Stimulated activated CD4-positive, alpha-beta T cell treated with anti-CD3 and anti-CD28 coated beads, Interleukin-4, amount 100 ng/mL, for 4 hours (primary cell): ENCODE measurements around the gene LHFPL2.

Experiments used
- DNase-seq, 2 experiments: peaks; one replicate each; pipeline ENCODE4 v3.0.0-alpha.2; 2020

Gene LHFPL2

DNA sequence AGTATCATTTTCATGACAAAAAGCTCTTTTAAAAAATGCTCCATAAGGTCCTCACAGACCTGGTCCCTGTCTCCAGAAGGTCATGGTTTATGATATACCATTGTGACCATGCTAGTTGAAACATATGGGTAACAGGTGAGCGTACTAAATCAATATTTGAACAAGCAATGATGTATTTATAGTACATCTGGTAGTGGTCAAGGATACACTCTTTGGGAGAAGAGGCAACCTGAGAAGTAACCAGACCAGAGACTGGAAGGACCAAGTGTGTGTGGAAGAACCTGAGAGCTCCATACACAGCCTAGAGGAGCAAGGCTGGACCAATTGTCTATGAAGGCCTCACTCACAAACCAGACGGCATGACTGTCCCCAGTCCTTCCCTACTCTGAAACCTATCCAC, 55.1 kb downstream of the LHFPL2 start:
- no peak for DNase-seq

- DNase-seq = no peak
Measured at GRCh38 chr5:78592735-78593386, 55.7 kb downstream of the LHFPL2 start.

DNA sequence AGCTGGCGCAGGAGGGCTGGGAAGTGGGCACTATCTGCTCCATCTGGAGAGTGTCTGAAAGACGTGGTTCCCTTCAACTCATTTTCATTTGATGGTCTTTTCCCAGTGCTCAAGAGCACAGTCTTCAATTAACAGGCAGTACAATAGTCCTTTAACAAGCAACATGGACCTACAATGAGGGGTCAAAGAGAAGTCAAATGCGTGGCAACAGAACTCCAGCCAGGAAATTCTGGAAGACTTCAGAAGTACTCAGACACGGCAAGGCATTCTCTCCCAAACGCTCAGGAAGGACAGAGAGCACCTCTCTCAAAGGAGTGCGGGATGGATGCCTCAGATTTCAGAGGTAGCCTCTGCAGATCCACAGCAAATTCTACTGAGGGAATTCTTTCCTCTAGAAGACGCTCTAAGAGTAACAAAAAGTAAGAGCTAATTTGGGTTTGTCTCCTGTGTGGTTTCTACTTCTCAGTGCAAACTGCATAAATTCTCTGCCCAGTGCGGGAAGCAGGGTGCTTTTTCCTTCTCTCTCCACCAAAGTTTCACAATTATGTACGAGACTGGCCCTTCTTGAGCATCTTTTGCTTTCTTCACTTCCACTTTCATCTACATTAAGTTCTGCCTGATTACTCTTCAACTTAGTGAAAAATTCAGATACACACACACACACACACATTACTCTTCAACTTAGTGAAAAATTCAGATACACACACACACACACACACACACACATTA, 56.4 kb downstream of the LHFPL2 start:
- DNase-seq = no peak

DNA sequence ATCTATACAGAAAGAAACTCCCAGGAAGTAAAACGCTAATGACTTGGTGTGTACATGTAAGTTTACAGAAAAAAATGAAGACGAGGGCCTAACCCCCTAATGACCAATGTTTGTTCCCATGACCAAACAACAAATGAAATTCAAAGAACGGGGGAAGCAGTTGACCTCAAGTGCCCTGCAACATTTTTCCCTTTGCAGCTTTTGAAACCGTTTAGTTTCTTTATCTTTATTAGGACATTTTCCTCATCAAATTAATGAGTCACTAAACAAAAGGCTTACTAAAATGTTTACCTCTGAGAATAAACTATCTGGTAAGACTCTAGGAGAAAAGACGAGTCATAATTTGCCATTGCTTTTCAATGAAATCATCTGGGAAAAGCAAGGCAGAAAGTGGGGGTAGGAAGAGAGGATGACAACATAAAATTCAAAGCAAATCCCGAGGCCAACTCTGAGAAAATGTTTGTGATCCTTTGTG, 57.4 kb downstream of the LHFPL2 start:
- no peak for DNase-seq

- DNase-seq = no peak
Measured at GRCh38 chr5:78589923-78590322, 58.6 kb downstream of the LHFPL2 start.

DNA sequence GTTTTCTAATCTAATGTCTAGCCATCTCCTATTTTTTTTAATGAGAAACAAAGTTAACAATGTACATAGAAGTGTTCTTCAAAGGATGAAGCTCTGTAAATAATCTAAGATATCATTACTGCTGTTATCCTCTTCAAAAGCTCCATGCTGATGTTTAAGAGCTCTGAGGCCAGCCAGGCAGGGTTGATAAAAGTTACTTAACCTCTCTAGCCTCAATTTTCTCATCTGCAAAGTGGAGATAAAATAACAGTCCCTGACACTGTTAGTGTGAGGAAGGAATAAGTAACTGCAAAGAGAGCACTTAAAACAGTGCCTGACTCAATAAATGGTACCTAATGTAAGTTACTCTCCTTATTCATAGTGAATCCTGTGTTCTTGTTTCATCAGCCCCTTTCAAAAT, 60.1 kb downstream of the LHFPL2 start:
- DNase-seq = no peak

- no peak for DNase-seq
Measured at GRCh38 chr5:78587775-78588291, 60.7 kb downstream of the LHFPL2 start.

- DNase-seq = no peak
Measured at GRCh38 chr5:78587081-78587774, 61.3 kb downstream of the LHFPL2 start.

DNA sequence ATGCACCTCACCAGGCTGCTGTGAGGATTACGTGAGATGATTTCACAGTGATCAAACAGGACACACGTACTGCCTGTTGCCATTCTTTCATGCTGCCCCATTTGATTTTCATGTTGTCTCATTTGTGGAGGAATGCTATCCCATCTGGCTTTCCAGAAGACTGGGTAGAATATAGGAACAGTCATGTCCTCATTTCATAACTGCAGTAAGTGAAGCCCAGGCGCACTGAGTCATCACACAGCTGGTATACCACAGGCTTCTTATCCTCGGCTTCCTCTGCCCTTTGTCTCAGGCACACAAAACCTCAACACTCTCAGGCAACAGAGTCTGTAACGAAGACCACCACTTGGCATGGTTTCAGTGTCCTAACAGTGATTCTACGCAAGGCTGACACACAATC, 62.3 kb downstream of the LHFPL2 start:
- no peak for DNase-seq

DNA sequence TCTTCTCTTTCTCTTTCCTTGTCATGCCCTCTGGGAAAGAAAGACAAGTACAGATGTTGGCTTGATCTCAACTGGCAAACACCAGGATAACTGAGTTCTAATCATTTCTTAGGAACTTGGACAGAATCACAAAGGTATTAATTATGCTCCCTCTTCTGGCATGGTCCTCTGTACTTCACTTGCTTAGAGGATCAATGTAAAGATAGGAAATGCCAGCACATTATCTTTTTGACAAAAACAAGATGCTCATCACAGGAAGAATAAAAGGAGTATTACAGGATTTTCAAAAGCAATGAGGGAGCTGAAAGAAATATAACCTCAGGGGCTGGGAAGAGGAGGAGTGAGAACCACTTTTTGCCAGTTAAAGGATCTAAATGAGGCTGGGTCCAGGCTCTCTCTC, 70.6 kb downstream of the LHFPL2 start:
- no peak for DNase-seq

GRCh38 chr5:78577071-78577807, 71.3 kb downstream of the LHFPL2 start:
- DNase-seq = no peak

DNA sequence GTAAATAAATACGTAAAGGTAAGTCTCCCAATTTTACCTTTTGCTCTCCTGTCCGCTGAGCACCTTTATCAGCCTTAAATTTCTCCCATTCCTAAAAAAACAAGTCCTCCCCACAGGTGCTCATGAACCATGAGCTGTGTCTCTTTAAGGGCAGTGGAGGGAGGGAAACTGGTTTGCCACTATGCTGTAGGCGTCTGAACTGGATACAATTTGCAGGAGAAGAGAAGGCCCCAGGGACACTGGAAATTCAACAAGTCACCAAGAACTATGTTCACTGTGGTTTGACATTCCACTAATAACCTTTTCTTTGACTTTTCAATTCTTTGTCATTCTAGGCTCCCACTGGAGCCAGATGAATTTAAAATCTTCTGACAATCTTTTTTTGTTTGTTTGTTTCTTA, 72.2 kb downstream of the LHFPL2 start:
- no peak for DNase-seq

DNA sequence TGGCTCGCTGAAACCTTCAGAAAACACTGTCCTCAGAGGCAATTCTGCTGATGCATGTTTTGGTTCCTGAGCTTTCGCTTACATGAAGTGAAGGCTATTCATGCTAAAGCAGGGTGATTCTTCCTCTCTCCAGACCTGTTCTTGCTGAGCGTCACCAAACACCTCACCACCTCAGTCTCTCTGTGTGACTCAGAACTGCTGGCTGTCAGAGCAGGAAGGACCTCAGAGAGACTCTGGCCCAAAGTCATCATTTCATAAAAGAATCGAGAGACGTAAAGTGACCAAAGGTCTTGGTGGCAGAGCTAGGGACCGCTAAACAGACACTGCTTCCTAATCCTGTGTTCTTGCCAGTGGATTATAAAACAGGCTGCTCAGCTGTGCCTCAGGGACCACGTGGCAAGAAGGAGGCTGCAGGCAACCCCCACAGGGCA, 73.8 kb downstream of the LHFPL2 start:
- DNase-seq = no peak

DNA sequence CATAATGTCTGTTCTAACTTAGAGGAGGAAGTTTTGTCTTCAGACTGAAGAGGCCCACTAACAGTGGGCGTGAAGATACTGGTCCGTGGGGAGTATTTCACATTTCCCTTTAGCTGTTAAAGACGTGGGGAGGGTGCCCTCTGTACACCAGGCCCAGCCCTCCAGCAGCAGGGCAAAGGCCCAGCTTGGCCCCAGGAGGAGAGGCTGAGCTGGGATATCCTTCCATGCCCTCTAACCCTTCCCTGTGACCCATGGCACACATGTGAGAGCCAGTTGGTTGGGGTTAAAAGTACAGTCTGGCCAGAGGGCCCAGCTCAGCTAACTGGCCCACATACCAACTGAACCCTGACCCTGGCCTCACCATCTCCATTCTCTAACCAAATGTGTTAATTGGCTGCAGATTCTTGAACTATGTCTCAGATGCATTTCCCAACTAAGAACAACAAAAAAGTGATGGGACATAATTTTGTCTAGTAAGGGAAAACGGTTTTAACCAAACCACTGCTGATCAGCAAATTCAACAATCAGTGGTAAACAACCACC, 74.4 kb downstream of the LHFPL2 start:
- no peak for DNase-seq

DNA sequence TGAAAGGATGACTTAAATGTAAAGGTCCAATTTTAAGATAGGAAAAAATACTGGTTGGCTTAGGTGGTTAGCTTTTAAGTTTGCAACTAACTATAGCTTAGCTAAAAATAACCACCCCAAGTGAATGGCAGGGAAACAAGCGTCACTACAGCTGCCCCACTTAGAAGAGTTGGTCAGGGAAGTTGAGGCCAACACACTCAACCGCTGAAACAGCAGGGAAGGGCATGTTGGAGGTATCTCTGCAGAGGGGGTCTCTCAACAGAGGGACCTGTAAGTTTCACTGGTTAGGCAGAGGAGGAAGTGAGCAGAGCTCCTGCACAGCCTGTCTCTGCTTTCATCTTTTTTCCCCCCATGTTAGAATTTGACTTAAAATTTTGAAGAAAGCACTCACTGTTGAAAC, 75.3 kb downstream of the LHFPL2 start:
- no peak for DNase-seq

DNA sequence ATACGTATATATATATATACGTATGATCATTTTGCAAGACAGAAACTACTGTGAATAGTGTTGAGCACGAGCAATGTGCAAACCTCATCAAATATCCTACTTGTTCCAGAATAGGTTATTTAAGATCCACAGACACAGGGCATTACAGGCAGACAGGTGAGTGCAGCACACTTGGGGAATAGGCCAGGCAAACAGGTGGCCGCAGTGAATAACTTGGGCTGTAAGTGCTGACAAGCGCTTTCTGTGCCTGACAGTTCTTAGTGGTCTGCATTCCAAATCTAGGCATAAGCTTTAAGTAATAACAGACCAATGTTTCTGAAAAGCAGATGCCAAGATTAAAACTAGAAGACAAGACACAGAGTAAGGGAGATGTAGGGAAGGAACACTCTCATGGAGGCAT, 77.9 kb downstream of the LHFPL2 start:
- DNase-seq = no peak

- DNase-seq = no peak
Measured at GRCh38 chr5:78569441-78569840, 79.1 kb downstream of the LHFPL2 start.

GRCh38 chr5:78568676-78569075, 79.9 kb downstream of the LHFPL2 start:
- no peak for DNase-seq

DNA sequence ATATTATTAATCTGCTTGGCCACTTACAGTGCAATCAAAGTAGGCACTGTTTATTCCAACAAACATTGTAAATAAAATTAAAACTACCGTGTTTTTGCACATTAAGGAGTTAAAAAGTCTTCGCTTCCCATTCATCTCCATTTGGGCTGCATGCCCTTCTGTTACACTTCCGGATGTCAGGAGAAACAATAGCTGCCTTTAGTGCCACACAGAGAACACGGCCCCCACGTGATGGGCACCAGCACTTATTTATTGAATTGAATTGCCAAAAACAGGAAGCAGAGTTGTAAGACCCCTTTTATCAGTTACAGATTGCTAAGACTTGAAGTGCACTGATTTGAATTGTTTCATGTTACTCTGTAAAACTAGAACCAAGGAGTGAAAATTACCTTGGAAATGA, 80.4 kb downstream of the LHFPL2 start:
- DNase-seq = no peak

DNA sequence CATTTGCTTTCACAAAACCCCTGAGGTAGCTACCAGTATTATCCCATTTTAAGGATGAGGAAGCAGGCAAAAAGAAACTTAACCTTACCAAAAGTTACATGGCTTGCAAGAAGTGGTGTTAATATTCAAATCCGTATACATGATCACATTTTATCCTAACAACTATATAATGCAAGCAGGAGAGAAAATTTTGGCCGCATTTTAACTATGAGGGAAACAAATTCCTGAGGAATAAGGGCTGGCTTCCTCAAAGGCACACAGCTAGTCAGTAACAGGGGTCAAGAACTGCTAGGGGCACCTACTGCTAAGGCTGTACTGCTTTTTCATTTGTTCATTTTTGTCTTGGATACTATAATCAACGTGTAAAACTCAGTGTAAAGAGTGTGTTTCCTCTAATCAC, 81.0 kb downstream of the LHFPL2 start:
- DNase-seq = no peak

DNA sequence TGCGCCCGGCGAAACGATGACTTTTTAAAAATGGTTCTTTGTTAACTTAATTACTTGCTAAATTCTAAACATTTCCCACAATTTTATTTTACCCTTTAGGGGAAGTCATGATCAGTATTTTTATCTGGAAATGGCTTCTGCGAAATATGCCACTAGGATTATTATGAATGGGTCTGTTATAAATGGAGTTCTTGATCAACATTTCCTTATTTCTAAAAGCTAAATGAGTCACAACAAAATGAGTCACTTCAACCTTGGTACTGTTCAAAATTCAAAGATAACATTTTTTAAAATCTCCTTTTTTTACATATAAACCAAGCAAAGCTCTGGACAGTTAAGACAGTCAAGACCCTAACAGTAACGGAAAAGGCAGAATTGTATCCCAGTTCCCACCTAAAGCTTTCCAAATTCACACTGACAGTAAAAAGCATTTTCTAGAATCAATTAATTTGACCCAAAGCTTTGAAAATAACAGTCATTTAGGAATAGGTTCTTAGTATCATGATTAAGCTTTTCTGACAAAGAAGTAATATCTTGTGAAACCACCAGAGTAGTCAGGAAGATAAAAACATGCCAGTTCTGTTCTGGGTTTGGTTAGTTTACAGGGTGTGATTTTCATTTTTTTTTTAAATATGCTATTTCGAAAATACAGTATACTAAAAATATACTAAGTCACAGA, 81.7 kb downstream of the LHFPL2 start:
- no peak for DNase-seq

DNA sequence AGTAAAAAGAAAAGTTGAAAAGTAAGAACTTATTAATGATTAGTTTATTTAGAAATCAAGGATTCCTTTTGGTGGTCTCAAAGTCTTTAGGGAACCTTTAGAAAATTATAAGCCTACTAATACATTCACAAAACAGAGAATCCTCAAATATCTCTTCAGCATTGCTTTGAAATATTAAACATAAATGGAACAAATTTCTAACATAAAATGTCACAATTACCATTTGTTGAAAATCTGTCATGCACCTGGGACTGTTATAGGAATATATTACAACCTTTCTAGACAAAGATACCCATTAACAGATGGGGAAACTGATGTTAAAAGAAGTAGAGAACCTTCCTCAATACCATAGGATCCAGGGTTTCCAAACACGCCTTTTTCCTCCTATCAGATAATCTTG, 83.2 kb downstream of the LHFPL2 start:
- no peak for DNase-seq
